Kidney epithelial cell (primary cell): ENCODE results near the gene AVPI1. TPM values are rescaled to one million over a fixed set of nuclear protein-coding genes. Genes with fewer than 3 reads are reported as not detected.
A peak's percentile ranks its signal among the peaks of the same experiment; 100 is the strongest.

ENCODE experiments used
- DNase-seq: peaks from one replicate; pipeline ENCODE4 v3.0.0-alpha.2; 2010; ENCODE audit warnings: low read depth
- H3K27me3 ChIP-seq: 2 replicates; pipeline ENCODE4 v1.6.0; 2011; ENCODE audit warnings: low read length; ENCODE audit not compliant: control insufficient read depth, insufficient read depth
- H3K36me3 ChIP-seq: 2 replicates; pipeline ENCODE4 v1.5.1; 2011; ENCODE audit warnings: low read length; ENCODE audit not compliant: control insufficient read depth, insufficient read depth
- H3K4me3 ChIP-seq: 2 replicates; pipeline ENCODE4 v1.5.1; 2011; ENCODE audit warnings: low read depth, mild to moderate bottlenecking, control low read depth, low read length
- CTCF ChIP-seq: IDR thresholded peaks from 2 replicates; pipeline ENCODE4 v1.5.1; 2011; ENCODE audit warnings: mild to moderate bottlenecking, moderate library complexity, low read length, control low read depth, inconsistent platforms; ENCODE audit not compliant: insufficient read depth, poor library complexity, severe bottlenecking
- total RNA-seq: library from RNA; depleted of rRNA; stranded (reverse); fragments of >200 nt; gene quantifications from 2 replicates; pipeline ENCODE4 v1.2.3, GENCODE V29; 2015

Gene AVPI1
- total RNA-seq, 1 donor from 2014 or later: 17.2 TPM

GRCh38 chr10:97729014-97729413, 42.0 kb upstream of the AVPI1 start:
- Histone ChIP-seq H3K36me3 (no peaks in the 10 kb centered on the region), H3K27me3 (no peaks in the 10 kb centered on the region), H3K4me3 (no peak overlapping the region)
- no peak for DNase-seq
- no peak for TF ChIP-seq CTCF

GRCh38 chr10:97726636-97727178, 39.7 kb upstream of the AVPI1 start:
- H3K36me3 ChIP-seq: no peaks in the 10 kb centered on the region
- H3K27me3 ChIP-seq: no peaks in the 10 kb centered on the region
- TF ChIP-seq CTCF: no peak
- no peak for DNase-seq
- peak overlapping the region; percentile 42 for H3K4me3 ChIP-seq

GRCh38 chr10:97724341-97724941, 37.4 kb upstream of the AVPI1 start:
- no peaks in the 10 kb centered on the region for H3K27me3 ChIP-seq
- no peak for TF ChIP-seq CTCF
- H3K4me3 ChIP-seq: no peak overlapping the region
- H3K36me3 ChIP-seq: no peaks in the 10 kb centered on the region
- DNase-seq: no peak

- H3K4me3 ChIP-seq: no peak overlapping the region
- peaks cover 2% of the 10 kb centered on the region for H3K36me3 ChIP-seq
- TF ChIP-seq CTCF: no peak
These were observed 36.0 kb upstream of the AVPI1 start for GRCh38 chr10:97723001-97723400.

GRCh38 chr10:97721871-97722780, 35.1 kb upstream of the AVPI1 start:
- no peak for DNase-seq
- no peak overlapping the region for H3K4me3 ChIP-seq
- peaks cover 4% of the 10 kb centered on the region for H3K36me3 ChIP-seq
- no peaks in the 10 kb centered on the region for H3K27me3 ChIP-seq
- TF ChIP-seq CTCF: no peak

More at GRCh38 chr10:97723001-97723400, 36.0 kb upstream of the AVPI1 start:
- no peaks in the 10 kb centered on the region for H3K27me3 ChIP-seq
- no peak for DNase-seq
